GM19025 (cell line): ENCODE measurements around the gene ABHD6.
A peak's percentile ranks its signal among the peaks of the same experiment; 100 is the strongest.
"Not testable (repeated sequence)": the region's sequence is repeated elsewhere in the genome, so short reads cannot be mapped to it uniquely, and the experiment has no call there.

Experiments used
- ATAC-seq: cut with Tn5 transposase; IDR thresholded peaks from one replicate; pipeline ENCODE4 v1.9.1; 2021; ENCODE audit warnings: mild to moderate bottlenecking, low read depth, moderate library complexity; ENCODE audit not compliant: unreplicated experiment

The ABHD6 gene

DNA sequence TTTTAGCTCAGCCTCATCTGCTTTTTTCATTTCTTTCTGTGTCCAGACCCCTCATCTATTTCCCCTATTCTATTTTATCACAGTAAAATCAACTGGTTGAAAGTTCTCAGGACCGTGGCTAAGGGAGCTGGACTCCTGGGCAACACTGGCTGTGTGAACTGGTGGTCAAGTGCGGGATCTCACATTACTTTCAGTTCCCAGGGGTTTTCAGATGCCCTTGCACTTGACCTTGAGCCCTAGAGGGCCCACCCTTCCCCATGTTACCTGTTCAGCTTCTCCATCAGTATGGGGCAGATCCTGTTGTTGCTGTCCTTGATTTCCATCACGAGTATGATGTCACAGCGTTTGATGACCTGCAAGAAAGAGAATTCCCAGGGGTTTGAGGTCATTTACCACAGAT, 29.6 kb upstream of the ABHD6 start:
- no peak for ATAC-seq

- no peak for ATAC-seq
These were observed 27.7 kb upstream of the ABHD6 start for GRCh38 chr3:58209933-58210332.

- ATAC-seq, result no peak
These were observed 26.7 kb upstream of the ABHD6 start, which contains the start of gene DNASE1L3 for GRCh38 chr3:58210761-58211460. Gene DNASE1L3, minus strand, starts transcription at chr3:58210972. Its CDS starts 66 bp downstream, at chr3:58210906.

GRCh38 chr3:58214484-58215316, 22.9 kb upstream of the ABHD6 start:
- ATAC-seq, result peak; percentile 69

DNA sequence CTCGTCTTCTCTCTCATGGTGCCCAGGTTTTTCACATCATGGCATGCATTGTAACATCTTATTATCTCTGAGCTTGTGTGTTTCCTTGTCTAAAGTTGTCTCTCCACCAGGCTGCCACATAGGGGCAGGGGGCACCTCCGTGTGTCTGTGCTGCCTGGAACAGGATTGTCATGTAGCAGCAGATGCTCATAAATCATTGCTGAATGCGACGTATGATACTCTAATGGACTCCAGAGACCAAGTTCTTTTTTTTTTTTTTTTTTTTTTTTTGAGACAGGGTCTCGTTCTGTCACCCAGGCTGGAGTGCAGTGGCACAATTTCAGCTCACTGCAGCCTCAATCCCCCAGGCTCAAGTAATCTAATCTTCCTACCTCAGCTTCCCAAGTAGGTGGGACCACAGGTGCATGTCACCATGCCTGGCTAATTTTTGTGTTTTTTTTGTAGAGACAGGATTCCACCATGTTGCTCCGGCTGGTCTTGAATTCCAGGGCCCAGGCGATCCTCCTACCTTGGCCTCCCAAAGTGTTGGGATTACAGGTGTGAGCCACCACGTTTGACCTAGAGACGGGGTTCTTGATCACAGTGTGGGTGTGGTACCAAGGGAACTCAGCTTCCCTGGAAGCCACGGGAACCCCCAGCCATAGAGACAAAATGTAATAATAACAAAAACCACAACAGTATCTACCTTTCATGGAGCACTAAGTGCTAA, 22.1 kb upstream of the ABHD6 start:
- no peak for ATAC-seq

DNA sequence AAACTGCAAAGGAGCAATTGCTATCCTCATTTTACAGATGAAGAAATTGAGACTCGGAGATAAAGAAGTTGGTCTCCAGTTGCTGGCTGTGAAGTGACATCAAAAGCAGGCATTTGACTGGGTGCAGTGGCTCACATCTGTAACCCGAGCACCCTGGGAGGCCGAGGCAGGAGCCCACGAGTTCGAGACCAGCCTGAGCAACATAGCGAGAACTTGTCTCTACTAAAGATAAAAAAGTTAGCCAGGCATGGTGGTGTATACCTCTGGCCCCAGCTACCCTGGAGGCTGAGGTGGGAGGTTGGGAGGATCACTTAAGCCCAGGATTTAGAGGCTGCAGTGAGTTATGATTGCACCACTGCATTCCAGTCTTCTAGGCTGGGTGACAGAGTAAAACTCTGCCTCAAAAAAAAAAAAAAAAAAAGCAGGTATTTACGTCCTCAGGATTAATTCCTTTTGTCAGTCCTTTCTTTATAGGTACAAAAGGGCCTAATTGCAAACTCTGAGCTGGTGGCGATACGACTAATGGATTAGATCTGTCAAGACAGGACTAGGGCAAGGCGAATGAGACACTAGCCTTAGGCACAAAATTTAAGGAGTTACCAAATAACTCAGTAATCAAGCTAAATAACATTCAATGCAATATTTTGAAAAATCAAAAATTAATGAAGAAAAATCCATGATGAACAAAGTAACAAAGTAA, 20.9 kb upstream of the ABHD6 start:
- ATAC-seq, result no peak

DNA sequence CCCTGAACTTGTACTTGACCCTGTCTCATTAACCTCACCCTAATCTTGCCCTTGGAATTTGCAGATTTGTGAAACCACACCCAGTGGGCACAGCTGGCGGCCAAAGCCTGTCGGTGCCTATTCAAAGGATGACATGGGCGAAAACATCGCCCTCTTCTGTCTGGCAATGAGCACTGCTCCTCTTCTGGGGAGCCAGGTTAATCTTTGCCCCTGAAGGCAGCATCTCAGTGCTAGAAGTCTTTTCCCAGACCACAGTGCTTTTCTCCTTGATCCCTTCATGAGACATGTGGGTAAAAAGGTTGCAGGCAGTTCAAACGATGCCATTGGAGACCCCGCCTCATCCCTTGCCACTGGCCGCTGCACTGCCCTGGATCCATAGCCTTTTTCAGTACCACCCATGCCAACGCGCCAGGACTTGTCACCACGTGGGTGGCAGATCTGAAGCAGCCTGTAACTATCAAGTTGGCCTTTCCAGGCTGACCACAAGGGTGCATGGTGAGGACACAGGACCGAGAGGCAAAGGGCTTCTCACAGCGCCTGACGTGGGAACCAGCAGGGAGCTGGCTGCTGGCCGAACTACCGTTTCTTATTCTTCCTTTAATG, 20.3 kb upstream of the ABHD6 start:
- no peak for ATAC-seq

- no peak for ATAC-seq
These were observed 18.7 kb upstream of the ABHD6 start for GRCh38 chr3:58218904-58219303.

DNA sequence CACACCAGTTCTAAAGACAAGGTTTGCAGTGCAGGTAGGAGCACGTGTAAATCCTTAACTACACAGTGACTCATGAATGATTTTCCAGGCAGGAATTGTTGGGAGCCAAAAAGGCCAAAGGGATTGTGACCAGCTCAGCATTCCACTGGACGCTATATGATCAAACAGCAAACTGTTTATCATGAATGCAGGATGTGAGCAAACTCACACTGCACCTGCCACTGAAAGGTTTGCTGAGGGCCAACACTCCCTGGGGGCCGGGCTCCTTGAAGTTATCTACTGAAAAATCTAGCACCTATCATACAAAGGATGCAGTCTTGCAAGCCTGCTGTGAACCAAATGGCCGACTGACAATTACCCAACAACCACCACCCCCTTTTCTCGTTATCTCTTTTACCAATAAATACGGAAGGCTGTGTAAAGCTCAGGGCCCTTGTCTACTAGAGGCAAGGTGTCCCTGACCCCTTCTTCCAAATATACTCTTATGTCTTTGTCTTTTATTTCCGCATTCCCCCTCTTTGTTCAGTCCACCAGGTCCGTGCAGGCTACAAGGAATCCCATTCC, 15.3 kb upstream of the ABHD6 start:
- no peak for ATAC-seq

- ATAC-seq, result no peak
These were observed 13.7 kb upstream of the ABHD6 start for GRCh38 chr3:58223855-58224254.

DNA sequence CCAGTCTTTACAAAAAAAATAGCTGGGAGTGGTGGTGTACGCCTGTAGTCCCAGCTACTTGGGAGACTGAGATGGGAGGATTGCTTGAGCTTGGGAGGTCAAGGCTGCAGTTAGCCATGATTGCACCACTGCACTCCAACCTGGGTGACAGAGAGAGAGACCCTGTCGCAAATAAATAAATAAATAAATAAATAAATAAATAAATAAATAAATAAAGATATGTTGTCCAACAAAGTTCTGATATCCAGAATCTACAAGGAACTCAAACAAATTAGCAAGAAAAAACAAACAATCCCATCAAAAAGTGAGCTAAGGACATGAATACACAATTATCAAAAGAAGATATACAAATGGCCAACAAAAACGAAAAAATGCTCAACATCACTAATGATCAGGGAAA, 9.7 kb upstream of the ABHD6 start:
- not testable (repeated sequence) for ATAC-seq

- ATAC-seq, result no peak
These were observed 6.6 kb upstream of the ABHD6 start for GRCh38 chr3:58230876-58231552.

DNA sequence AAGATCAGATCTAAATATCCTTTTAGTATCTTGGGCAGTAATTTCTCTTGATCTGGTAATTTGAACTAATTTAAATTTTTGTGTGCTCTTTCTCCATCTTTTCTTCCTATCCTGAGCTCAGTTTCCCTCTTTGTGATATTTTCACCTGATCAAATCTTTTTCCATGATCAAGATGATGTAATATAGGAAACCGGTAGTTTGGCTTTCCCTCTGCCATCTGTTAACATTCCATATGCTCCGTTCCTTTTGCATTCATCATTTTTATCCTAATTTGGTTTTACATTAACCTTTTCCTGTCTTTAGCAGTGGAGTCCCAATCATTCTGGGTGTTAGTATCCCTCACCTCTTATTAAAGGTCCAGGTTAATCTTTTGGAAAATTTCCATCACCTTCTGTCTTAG, 5.9 kb upstream of the ABHD6 start:
- no peak for ATAC-seq

GRCh38 chr3:58234516-58234931, 3.1 kb upstream of the ABHD6 start:
- ATAC-seq, result no peak

- no peak for ATAC-seq
These were observed 1.6 kb upstream of the ABHD6 start for GRCh38 chr3:58235970-58236369.

DNA sequence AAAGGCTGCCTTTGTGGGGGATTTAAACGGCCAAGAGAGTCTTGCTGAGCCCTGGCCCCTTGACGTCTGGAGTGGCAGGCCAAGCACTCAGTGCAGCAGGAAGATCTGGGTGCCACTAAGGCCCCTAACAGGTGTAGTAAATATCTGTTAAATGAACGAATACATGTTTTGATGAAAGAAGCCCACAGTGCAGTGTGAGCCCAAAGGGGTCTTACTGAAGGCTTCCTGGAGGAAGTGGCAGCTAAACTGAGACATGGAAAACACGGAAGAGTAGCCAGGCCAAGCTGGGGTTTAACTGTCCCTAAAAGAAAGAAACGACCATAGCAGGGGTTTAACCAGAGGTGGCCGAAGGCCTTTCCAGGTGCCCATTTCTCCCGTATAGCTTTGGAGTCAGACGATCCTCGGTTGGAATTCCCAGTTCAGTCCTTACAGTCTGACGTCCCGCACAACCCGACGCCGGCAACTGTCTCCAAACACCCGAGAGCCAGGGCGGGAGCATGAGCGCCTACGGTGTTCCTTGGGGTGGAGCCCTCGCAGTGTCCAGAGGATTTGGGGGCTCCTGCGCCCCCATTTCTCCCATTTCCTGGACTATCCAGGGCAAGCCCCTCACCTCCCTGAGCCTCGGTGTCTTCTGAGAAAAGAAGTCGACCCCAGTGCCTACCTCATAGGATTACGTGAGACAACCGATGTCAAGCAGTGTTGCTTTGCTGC, 910 bp upstream of the ABHD6 start:
- ATAC-seq, result no peak

GRCh38 chr3:58237941-58238681, 519 bp downstream of the ABHD6 start:
- peak; percentile 22 for ATAC-seq

GRCh38 chr3:58238830-58239229, 1.2 kb downstream of the ABHD6 start:
- no peak for ATAC-seq
